Panc1 (cell line): Measurements from ENCODE around the gene NCKAP5. TPM values are rescaled to one million over a fixed set of nuclear protein-coding genes. Genes with fewer than 3 reads are reported as not detected.

ENCODE experiments used
- ATAC-seq: fragments of 200-7000 bp; cut with Tn5 transposase; 2 replicates; pipeline ENCODE4 v1.9.1; 2020; ENCODE audit warnings: mild to moderate bottlenecking, moderate library complexity
- BruUV-seq: library from RNA; stranded (reverse); fragments of 400-500 nt; replicated peaks from 2 replicates; lab custom pipeline; 2021; lab: Mats Ljungman, UMichigan
- CTCF ChIA-PET: fragments of 300-600 bp; sonication (Branson Sonifier 250); formaldehyde crosslinking; loops from one replicate; lab custom pipeline; 2022; ENCODE audit warnings: antibody characterized with exemption; lab: Charles Lee
- POLR2A ChIA-PET: fragments of 300-600 bp; sonication (Branson Sonifier 250); formaldehyde crosslinking; loops from one replicate; lab custom pipeline; 2022; ENCODE audit warnings: antibody characterized with exemption; lab: Charles Lee
- DNase-seq: peaks from one replicate; pipeline ENCODE4 v3.0.0-alpha.2; 2010; ENCODE audit warnings: low read depth, low spot score
- H3K27ac ChIP-seq: 2 replicates; pipeline ENCODE4 v1.5.1; 2011; ENCODE audit warnings: mild to moderate bottlenecking, low read length, inconsistent platforms
- H3K27me3 ChIP-seq: fragments of 200-500 bp; sonication (Bioruptor generic); 2 replicates; pipeline ENCODE4 v1.6.0; 2014; ENCODE audit warnings: low read length, inconsistent platforms; ENCODE audit not compliant: control insufficient read depth, insufficient read depth
- H3K36me3 ChIP-seq: fragments of 200-500 bp; sonication (Bioruptor generic); 2 replicates; pipeline ENCODE4 v1.5.1; 2014; ENCODE audit warnings: inconsistent platforms, mild to moderate bottlenecking, low read length, moderate library complexity; ENCODE audit not compliant: control insufficient read depth, insufficient read depth
- H3K4me1 ChIP-seq: 2 replicates; pipeline ENCODE4 v1.5.1; 2011; ENCODE audit warnings: inconsistent platforms, mild to moderate bottlenecking, low read length, moderate library complexity; ENCODE audit not compliant: control insufficient read depth, insufficient read depth
- H3K4me3 ChIP-seq, 2 experiments: 2 replicates each; pipeline ENCODE4 v1.5.1; 2011 to 2012; ENCODE audit warnings: low read depth in 2 of 2, low read length in 2 of 2, mild to moderate bottlenecking in 2 of 2, inconsistent platforms in 1 of 2, moderate library complexity in 1 of 2
- H3K9me3 ChIP-seq: fragments of 200-500 bp; sonication (Bioruptor generic); 2 replicates; pipeline ENCODE4 v1.5.1; 2014; ENCODE audit warnings: low read depth, mild to moderate bottlenecking, inconsistent platforms, low read length, moderate library complexity; ENCODE audit not compliant: control insufficient read depth, insufficient read depth
- POLR2AphosphoS5 ChIP-seq: IDR thresholded peaks from 2 replicates; pipeline ENCODE4 v1.6.1; 2012; ENCODE audit warnings: mild to moderate bottlenecking, low read depth, low read length, moderate library complexity
- SIN3A ChIP-seq: IDR thresholded peaks from 2 replicates; pipeline ENCODE4 v1.6.1; 2012; ENCODE audit warnings: low read depth, mild to moderate bottlenecking, low read length, moderate library complexity, borderline replicate concordance; ENCODE audit not compliant: insufficient read depth
- TCF7L2 ChIP-seq: IDR thresholded peaks from 2 replicates; pipeline ENCODE4 v1.6.1; 2011; ENCODE audit warnings: mild to moderate bottlenecking, low read depth, low read length, inconsistent platforms
- in situ Hi-C: cut with HindIII; loops from 2 replicates; pipeline ENCODE4 v1.10.0; 2016; ENCODE audit warnings: low sequenced_read_pairs, low pct_unique_long_range_greater_than_20kb
- intact Hi-C: fragments of 100-400 bp; cut with micrococcal nuclease; formaldehyde crosslinking; loops from one replicate; pipeline ENCODE4 v1.10.0; 2022; ENCODE audit not compliant: unreplicated experiment
- total RNA-seq: library from RNA; stranded (reverse); gene quantifications from one replicate; pipeline ENCODE4 v1.2.1, GENCODE V29; 2021; ENCODE audit not compliant: unreplicated experiment
- TF ChIP-seq, protein P1 (sequence below), 2 experiments: IDR thresholded peaks; 2 replicates each; pipeline ENCODE4 v1.6.1; 2011 to 2012; ENCODE audit warnings: low read depth in 2 of 2, control low read depth in 1 of 2, low read length in 1 of 2, mild to moderate bottlenecking in 1 of 2, moderate library complexity in 1 of 2; ENCODE audit not compliant: insufficient read depth in 1 of 2
- TF ChIP-seq, protein P2 (sequence below): fragments of 450-650 bp; IDR thresholded peaks from 2 replicates; pipeline ENCODE4 v1.5.1; 2017; ENCODE audit warnings: mild to moderate bottlenecking

NCKAP5 gene
- total RNA-seq, 1 experiment from 2014 or later: 0.10 TPM

GRCh38 chr2:133045787-133046186, 522.5 kb downstream of the NCKAP5 start:
- ATAC-seq (no peak), DNase-seq (no peak)
- intact Hi-C loops: no loop called here
- no TSS peak for BruUV-seq
- ChIA-PET POLR2A (no interaction called here), CTCF (no interaction called here)
- Histone ChIP-seq H3K4me1 (no peaks in the 10 kb centered on the region), H3K27ac (no peak overlapping the region), H3K27me3 (no peaks in the 10 kb centered on the region), H3K4me3 (no peak overlapping the region), H3K9me3 (no peaks in the 10 kb centered on the region), H3K36me3 (no peaks in the 10 kb centered on the region)
- in situ Hi-C loops: no loop called here
- TF ChIP-seq, protein P1, sequence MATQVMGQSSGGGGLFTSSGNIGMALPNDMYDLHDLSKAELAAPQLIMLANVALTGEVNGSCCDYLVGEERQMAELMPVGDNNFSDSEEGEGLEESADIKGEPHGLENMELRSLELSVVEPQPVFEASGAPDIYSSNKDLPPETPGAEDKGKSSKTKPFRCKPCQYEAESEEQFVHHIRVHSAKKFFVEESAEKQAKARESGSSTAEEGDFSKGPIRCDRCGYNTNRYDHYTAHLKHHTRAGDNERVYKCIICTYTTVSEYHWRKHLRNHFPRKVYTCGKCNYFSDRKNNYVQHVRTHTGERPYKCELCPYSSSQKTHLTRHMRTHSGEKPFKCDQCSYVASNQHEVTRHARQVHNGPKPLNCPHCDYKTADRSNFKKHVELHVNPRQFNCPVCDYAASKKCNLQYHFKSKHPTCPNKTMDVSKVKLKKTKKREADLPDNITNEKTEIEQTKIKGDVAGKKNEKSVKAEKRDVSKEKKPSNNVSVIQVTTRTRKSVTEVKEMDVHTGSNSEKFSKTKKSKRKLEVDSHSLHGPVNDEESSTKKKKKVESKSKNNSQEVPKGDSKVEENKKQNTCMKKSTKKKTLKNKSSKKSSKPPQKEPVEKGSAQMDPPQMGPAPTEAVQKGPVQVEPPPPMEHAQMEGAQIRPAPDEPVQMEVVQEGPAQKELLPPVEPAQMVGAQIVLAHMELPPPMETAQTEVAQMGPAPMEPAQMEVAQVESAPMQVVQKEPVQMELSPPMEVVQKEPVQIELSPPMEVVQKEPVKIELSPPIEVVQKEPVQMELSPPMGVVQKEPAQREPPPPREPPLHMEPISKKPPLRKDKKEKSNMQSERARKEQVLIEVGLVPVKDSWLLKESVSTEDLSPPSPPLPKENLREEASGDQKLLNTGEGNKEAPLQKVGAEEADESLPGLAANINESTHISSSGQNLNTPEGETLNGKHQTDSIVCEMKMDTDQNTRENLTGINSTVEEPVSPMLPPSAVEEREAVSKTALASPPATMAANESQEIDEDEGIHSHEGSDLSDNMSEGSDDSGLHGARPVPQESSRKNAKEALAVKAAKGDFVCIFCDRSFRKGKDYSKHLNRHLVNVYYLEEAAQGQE (IDR thresholded peaks at IDR 0.05; ENCODE audit: insufficient read depth in 1 of 2, low read depth in 2 of 2, low read length in 1 of 2): no peak
- TF ChIP-seq POLR2AphosphoS5 (no peak), TCF7L2 (no peak), SIN3A (no peak)
- TF ChIP-seq, protein P2, sequence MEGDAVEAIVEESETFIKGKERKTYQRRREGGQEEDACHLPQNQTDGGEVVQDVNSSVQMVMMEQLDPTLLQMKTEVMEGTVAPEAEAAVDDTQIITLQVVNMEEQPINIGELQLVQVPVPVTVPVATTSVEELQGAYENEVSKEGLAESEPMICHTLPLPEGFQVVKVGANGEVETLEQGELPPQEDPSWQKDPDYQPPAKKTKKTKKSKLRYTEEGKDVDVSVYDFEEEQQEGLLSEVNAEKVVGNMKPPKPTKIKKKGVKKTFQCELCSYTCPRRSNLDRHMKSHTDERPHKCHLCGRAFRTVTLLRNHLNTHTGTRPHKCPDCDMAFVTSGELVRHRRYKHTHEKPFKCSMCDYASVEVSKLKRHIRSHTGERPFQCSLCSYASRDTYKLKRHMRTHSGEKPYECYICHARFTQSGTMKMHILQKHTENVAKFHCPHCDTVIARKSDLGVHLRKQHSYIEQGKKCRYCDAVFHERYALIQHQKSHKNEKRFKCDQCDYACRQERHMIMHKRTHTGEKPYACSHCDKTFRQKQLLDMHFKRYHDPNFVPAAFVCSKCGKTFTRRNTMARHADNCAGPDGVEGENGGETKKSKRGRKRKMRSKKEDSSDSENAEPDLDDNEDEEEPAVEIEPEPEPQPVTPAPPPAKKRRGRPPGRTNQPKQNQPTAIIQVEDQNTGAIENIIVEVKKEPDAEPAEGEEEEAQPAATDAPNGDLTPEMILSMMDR: no peak

GRCh38 chr2:133044556-133044955, 523.7 kb downstream of the NCKAP5 start:
- TF ChIP-seq TCF7L2 (no peak), SIN3A (no peak), POLR2AphosphoS5 (no peak)
- TF ChIP-seq, protein P1 (IDR thresholded peaks at IDR 0.05; ENCODE audit: insufficient read depth in 1 of 2, low read depth in 2 of 2, low read length in 1 of 2): no peak
- TF ChIP-seq, protein P2: no peak
- intact Hi-C loops: no loop called here
- POLR2A ChIA-PET: no interaction called here
- no peak for DNase-seq
- CTCF ChIA-PET: no interaction called here
- Histone ChIP-seq H3K36me3 (no peaks in the 10 kb centered on the region), H3K4me3 (no peak overlapping the region), H3K27me3 (no peaks in the 10 kb centered on the region), H3K27ac (no peak overlapping the region), H3K9me3 (no peaks in the 10 kb centered on the region), H3K4me1 (no peaks in the 10 kb centered on the region)
- no peak for ATAC-seq
- BruUV-seq: no TSS peak
- in situ Hi-C loops: no loop called here
